Mucosa of descending colon (tissue), 3 donors: ENCODE measurements around the gene SMIM32. TPM values are rescaled to one million over a fixed set of nuclear protein-coding genes. Genes with fewer than 3 reads are reported as not detected.

Experiments
- ATAC-seq: fragments of 200-7000 bp; cut with Tn5 transposase; one replicate; pipeline ENCODE4 v1.9.1; 2020; ENCODE audit warnings: mild to moderate bottlenecking, moderate library complexity
- DNase-seq, 3 donors: peaks; one replicate each; pipeline ENCODE4 v3.0.0-alpha.2; 2020
- H3K36me3 ChIP-seq: fragments of 200-600 bp; one replicate; pipeline ENCODE4 v1.8.0; 2021; ENCODE audit warnings: low read depth, mild to moderate bottlenecking
- H3K4me1 ChIP-seq: fragments of 200-600 bp; one replicate; pipeline ENCODE4 v1.8.0; 2021; ENCODE audit warnings: low read depth, mild to moderate bottlenecking
- H3K4me3 ChIP-seq: fragments of 200-600 bp; one replicate; pipeline ENCODE4 v1.8.0; 2021; ENCODE audit warnings: mild to moderate bottlenecking
- H3K9me3 ChIP-seq: fragments of 200-600 bp; one replicate; pipeline ENCODE4 v1.8.0; 2021; ENCODE audit warnings: mild to moderate bottlenecking
- CTCF ChIP-seq: fragments of 200-600 bp; IDR thresholded peaks from one replicate; pipeline ENCODE4 v1.8.0; 2022; ENCODE audit warnings: antibody characterized with exemption, mild to moderate bottlenecking
- intact Hi-C, 2 donors: fragments of 100-400 bp; cut with DNase I in 1 of 2; cut with micrococcal nuclease in 1 of 2; formaldehyde crosslinking; loops; one replicate each; pipeline versions ENCODE4 v1.11.0 to v1.11.1; 2022; cut with DNase I, micrococcal nuclease
- total RNA-seq, 3 donors: library from RNA; stranded (reverse); fragmentation: NEBNext Ultra II Directional in 2 of 3; extraction: Animal tissue kit (Norgen Biotek cat#: 25700) in 2 of 3; gene quantifications; one replicate each; pipeline versions ENCODE4 v1.2.1 to v1.2.4, GENCODE V29; 2021 to 2023
- donor health status: DM: no; HTN: no; CAD: no; lungs with moderate emphysema.
- donor health status: DM: no; HTN: no; CAD: no.
- donor health status: DM: no; HTN: yes; CAD: no.

Gene SMIM32
- total RNA-seq, 3 donors from 2014 or later, result 1.3 to 14.4 (median 7.9) TPM

GRCh38 chr5:136166909-136167308 lies 26.1 kb downstream of the SMIM32 start:
- Histone ChIP-seq H3K4me3 (no peak overlapping the region), H3K4me1 (no peaks in the 10 kb centered on the region), H3K36me3 (no peaks in the 10 kb centered on the region), H3K9me3 (no peaks in the 10 kb centered on the region)
- TF ChIP-seq CTCF, result no peak
- ATAC-seq, result no peak
- DNase-seq, result no peak
- intact Hi-C loops, result no loop called here

GRCh38 chr5:136164226-136164625 lies 28.7 kb downstream of the SMIM32 start:
- DNase-seq (no peak), ATAC-seq (no peak)
- no peaks in the 10 kb centered on the region for H3K4me1 ChIP-seq
- no peak overlapping the region for H3K4me3 ChIP-seq
- H3K36me3 ChIP-seq, result no peaks in the 10 kb centered on the region
- TF ChIP-seq CTCF, result no peak
- intact Hi-C loops, result no loop called here
- no peaks in the 10 kb centered on the region for H3K9me3 ChIP-seq

- intact Hi-C loops, result no loop called here
- Histone ChIP-seq H3K4me3 (no peak overlapping the region), H3K9me3 (no peaks in the 10 kb centered on the region), H3K36me3 (no peaks in the 10 kb centered on the region), H3K4me1 (no peaks in the 10 kb centered on the region)
- DNase-seq (no peak), ATAC-seq (no peak)
- no peak for TF ChIP-seq CTCF
These were observed 31.0 kb downstream of the SMIM32 start for GRCh38 chr5:136162008-136162407.

- intact Hi-C loops, result no loop called here
- H3K4me3 ChIP-seq, result no peak overlapping the region
- H3K4me1 ChIP-seq, result no peaks in the 10 kb centered on the region
- no peaks in the 10 kb centered on the region for H3K9me3 ChIP-seq
- H3K36me3 ChIP-seq, result no peaks in the 10 kb centered on the region
- no peak for ATAC-seq
- TF ChIP-seq CTCF, result no peak
- no peak for DNase-seq
These were observed 33.5 kb downstream of the SMIM32 start for GRCh38 chr5:136159457-136159856.

- no peak for TF ChIP-seq CTCF
- Histone ChIP-seq H3K4me3 (no peak overlapping the region), H3K36me3 (no peaks in the 10 kb centered on the region), H3K4me1 (no peaks in the 10 kb centered on the region), H3K9me3 (no peaks in the 10 kb centered on the region)
- ATAC-seq (no peak), DNase-seq (no peak)
- intact Hi-C loops, result no loop called here
These were observed 35.4 kb downstream of the SMIM32 start for GRCh38 chr5:136157514-136157913.

- Histone ChIP-seq H3K36me3 (no peaks in the 10 kb centered on the region), H3K4me3 (no peak overlapping the region), H3K4me1 (no peaks in the 10 kb centered on the region), H3K9me3 (no peaks in the 10 kb centered on the region)
- intact Hi-C loops, result no loop called here
- DNase-seq (no peak), ATAC-seq (peak; percentile 36)
- no peak for TF ChIP-seq CTCF
These were observed 37.2 kb downstream of the SMIM32 start for GRCh38 chr5:136155761-136156160.
